Activated CD8-positive, alpha-beta T cell treated with anti-CD3 and anti-CD28 coated beads for 36 hours (primary cell): ENCODE measurements around the gene TMEM182. TPM values are rescaled to one million over a fixed set of nuclear protein-coding genes. Genes with fewer than 3 reads are reported as not detected.

ENCODE experiments used
- ATAC-seq: fragments of 200-7000 bp; cut with Tn5 transposase; one replicate; pipeline ENCODE4 v1.10.0; 2021; ENCODE audit warnings: mild to moderate bottlenecking, moderate library complexity
- CTCF ChIA-PET: fragments of 350-600 bp; sonication (Branson Sonifier 250); formaldehyde crosslinking; loops from one replicate; lab custom pipeline; 2021; ENCODE audit warnings: antibody characterized with exemption; lab: Charles Lee
- POLR2A ChIA-PET: fragments of 350-600 bp; sonication (Branson Sonifier 250); formaldehyde crosslinking; loops from one replicate; lab custom pipeline; 2021; ENCODE audit warnings: antibody characterized with exemption; lab: Charles Lee
- DNase-seq: peaks from one replicate; pipeline ENCODE4 v3.0.0-alpha.2; 2020
- H3K27ac Mint-ChIP-seq: one replicate; pipeline ENCODE4 v1.8.0; 2021; ENCODE audit warnings: mild to moderate bottlenecking, mixed read lengths
- H3K27me3 Mint-ChIP-seq: one replicate; pipeline ENCODE4 v1.8.0; 2021; ENCODE audit warnings: mixed read lengths
- H3K36me3 Mint-ChIP-seq: one replicate; pipeline ENCODE4 v1.8.0; 2021; ENCODE audit warnings: low read depth, mixed read lengths
- H3K4me1 Mint-ChIP-seq: one replicate; pipeline ENCODE4 v1.8.0; 2021; ENCODE audit warnings: low read depth, mixed read lengths
- H3K4me3 Mint-ChIP-seq: one replicate; pipeline ENCODE4 v1.8.0; 2021; ENCODE audit warnings: mild to moderate bottlenecking, moderate library complexity, mixed read lengths
- H3K9me3 Mint-ChIP-seq: one replicate; pipeline ENCODE4 v1.8.0; 2021; ENCODE audit warnings: mixed read lengths
- intact Hi-C: fragments of 100-400 bp; cut with micrococcal nuclease; formaldehyde crosslinking; loops from one replicate; pipeline ENCODE4 v1.10.0; 2022
- total RNA-seq, 2 experiments: library from RNA; stranded (reverse); gene quantifications; one replicate each; pipeline ENCODE4 v1.2.3, GENCODE V29; 2021
- TF ChIP-seq, protein P1 (sequence below): fragments of 200-600 bp; IDR thresholded peaks from one replicate; pipeline ENCODE4 v1.8.0; 2022; ENCODE audit warnings: antibody characterized with exemption, mild to moderate bottlenecking

The TMEM182 gene
- total RNA-seq, 2 experiments from 2014 or later, result 4.4 to 5.3 TPM

GRCh38 chr2:102788885-102789260 lies 27.0 kb downstream of the TMEM182 start:
- TF ChIP-seq, protein P1, sequence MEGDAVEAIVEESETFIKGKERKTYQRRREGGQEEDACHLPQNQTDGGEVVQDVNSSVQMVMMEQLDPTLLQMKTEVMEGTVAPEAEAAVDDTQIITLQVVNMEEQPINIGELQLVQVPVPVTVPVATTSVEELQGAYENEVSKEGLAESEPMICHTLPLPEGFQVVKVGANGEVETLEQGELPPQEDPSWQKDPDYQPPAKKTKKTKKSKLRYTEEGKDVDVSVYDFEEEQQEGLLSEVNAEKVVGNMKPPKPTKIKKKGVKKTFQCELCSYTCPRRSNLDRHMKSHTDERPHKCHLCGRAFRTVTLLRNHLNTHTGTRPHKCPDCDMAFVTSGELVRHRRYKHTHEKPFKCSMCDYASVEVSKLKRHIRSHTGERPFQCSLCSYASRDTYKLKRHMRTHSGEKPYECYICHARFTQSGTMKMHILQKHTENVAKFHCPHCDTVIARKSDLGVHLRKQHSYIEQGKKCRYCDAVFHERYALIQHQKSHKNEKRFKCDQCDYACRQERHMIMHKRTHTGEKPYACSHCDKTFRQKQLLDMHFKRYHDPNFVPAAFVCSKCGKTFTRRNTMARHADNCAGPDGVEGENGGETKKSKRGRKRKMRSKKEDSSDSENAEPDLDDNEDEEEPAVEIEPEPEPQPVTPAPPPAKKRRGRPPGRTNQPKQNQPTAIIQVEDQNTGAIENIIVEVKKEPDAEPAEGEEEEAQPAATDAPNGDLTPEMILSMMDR, result no peak
- ATAC-seq, result no peak
- Mint-ChIP-seq H3K27me3 (no peaks in the 10 kb centered on the region), H3K4me1 (peaks cover 2% of the 10 kb centered on the region), H3K36me3 (peaks cover 11% of the 10 kb centered on the region), H3K27ac (no peak overlapping the region), H3K4me3 (no peak overlapping the region), H3K9me3 (no peaks in the 10 kb centered on the region)
- POLR2A ChIA-PET, result no interaction called here
- CTCF ChIA-PET, result interaction anchor here (1.5 to 1.8 kb wide), 2 partner anchors 17 to 35 kb away, joined by 5 to 7 read pairs; no protein-coding TSS in a partner anchor
- intact Hi-C loops, result no loop called here
- no peak for DNase-seq

DNA sequence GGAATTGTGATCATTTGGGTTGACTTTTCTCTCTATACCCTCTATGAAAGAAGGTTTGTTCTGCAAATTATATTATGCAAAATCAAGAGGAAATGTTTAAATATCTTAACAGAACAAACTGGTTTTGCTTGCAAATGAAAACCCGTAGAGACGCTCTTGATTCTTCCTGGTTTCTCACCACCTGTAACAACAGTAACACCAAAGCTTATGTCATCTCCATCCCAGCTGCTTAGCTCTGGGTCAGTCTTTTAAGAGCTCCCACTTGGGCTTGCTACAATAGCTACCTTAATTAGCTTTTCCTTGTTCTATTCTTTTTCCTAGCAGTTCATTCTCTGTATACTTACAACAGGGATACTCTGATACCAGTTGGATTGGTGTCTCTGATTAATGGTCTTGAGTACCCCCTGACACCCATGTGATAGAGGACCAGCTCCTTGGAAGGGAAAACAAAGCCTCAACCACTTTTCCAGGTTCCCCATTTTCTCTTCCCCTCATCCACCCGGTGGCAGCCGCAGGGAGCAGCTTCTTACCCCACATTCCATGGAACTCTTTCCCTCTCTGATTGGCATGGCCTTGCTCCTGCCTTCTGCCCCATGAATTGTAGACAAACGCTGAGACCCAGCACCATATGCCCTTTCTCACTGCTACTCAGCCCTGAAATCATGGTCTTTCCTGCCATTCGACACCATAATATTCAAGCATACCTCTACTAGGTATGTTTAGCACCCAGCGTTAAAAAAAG lies 27.7 kb downstream of the TMEM182 start:
- Mint-ChIP-seq H3K36me3 (peaks cover 13% of the 10 kb centered on the region), H3K27me3 (no peaks in the 10 kb centered on the region), H3K27ac (no peak overlapping the region), H3K4me1 (peaks cover 2% of the 10 kb centered on the region), H3K4me3 (no peak overlapping the region), H3K9me3 (no peaks in the 10 kb centered on the region)
- ChIA-PET CTCF (interaction anchor here (1.5 to 1.8 kb wide), 2 partner anchors 16 to 36 kb away, joined by 5 to 7 read pairs; no protein-coding TSS in a partner anchor), POLR2A (no interaction called here)
- ATAC-seq, result no peak
- TF ChIP-seq, protein P1, result no peak
- DNase-seq, result no peak
- intact Hi-C loops, result no loop called here

DNA sequence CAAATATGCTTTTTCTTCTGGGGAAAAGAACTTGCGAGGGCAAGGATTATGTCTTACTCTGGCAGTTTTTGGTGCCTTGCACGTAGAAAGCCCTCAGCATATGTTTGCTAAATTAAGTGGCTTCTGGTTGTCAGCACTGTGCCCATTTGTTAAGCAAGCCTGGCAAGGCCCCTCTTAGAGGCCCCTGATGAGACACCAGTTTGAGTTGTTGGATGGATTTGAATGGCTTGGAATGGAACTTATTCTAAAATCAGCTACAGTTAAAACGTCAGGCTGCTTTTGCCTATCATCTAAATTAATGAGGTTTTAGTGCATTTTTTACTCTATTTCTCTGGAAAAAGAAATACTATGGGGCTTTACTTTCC lies 28.2 kb downstream of the TMEM182 start:
- H3K36me3 Mint-ChIP-seq, result peaks cover 13% of the 10 kb centered on the region
- ATAC-seq (no peak), DNase-seq (no peak)
- no peaks in the 10 kb centered on the region for H3K27me3 Mint-ChIP-seq
- H3K27ac Mint-ChIP-seq, result no peak overlapping the region
- H3K4me1 Mint-ChIP-seq, result peaks cover 2% of the 10 kb centered on the region
- POLR2A ChIA-PET, result no interaction called here
- intact Hi-C loops, result no loop called here
- CTCF ChIA-PET, result interaction anchor here (1.8 kb wide), 1 partner anchor 36 kb away, joined by 5 read pairs; no protein-coding TSS in a partner anchor
- H3K4me3 Mint-ChIP-seq, result no peak overlapping the region
- TF ChIP-seq, protein P1, result no peak
- H3K9me3 Mint-ChIP-seq, result no peaks in the 10 kb centered on the region

DNA sequence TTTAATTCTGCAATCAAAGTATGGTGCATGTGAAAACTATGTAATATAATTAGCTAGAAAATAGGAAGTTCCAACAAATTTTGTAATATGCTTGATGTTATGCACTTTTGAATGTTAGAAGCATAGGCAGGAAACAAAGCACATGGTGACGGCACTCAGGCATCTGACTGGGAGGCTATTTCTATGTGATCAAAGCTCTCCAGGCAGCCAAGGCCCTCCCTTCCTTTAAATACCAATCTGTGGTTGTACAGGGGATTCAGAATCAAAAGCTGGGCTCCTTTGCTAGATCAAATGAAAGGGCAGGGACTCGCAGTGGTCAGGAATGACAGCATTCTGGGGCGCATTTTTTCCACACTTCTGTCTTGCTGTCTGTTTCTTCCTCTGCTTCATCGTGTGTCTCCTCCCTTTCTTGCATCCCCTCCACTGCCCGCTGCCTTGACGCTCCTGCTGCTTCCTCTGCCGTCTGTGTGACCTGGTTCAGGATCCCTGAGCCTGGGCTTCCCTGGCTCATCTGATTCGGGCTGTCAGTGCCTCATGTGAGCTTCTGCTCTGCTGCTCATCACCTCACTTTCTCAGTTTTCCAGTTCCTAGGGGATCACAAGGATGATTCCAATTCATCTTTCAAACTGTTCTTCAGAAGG lies 30.9 kb downstream of the TMEM182 start:
- peaks cover 6% of the 10 kb centered on the region for H3K36me3 Mint-ChIP-seq
- no peak overlapping the region for H3K4me3 Mint-ChIP-seq
- TF ChIP-seq, protein P1, result no peak
- no peaks in the 10 kb centered on the region for H3K9me3 Mint-ChIP-seq
- ChIA-PET POLR2A (no interaction called here), CTCF (interaction anchor here (1.4 kb wide), 1 partner anchor 13 kb away, joined by 9 read pairs; no protein-coding TSS in a partner anchor)
- H3K4me1 Mint-ChIP-seq, result peaks cover 2% of the 10 kb centered on the region
- H3K27me3 Mint-ChIP-seq, result no peaks in the 10 kb centered on the region
- DNase-seq, result no peak
- H3K27ac Mint-ChIP-seq, result no peak overlapping the region
- no peak for ATAC-seq
- intact Hi-C loops, result no loop called here

- Mint-ChIP-seq H3K27ac (no peak overlapping the region), H3K9me3 (peaks cover 17% of the 10 kb centered on the region), H3K4me3 (no peak overlapping the region), H3K36me3 (peaks cover 32% of the 10 kb centered on the region), H3K27me3 (no peaks in the 10 kb centered on the region), H3K4me1 (peaks cover 2% of the 10 kb centered on the region)
- DNase-seq, result no peak
- TF ChIP-seq, protein P1, result no peak
- POLR2A ChIA-PET, result no interaction called here
- CTCF ChIA-PET, result no interaction called here
- intact Hi-C loops, result no loop called here
- no peak for ATAC-seq
Observed at GRCh38 chr2:102795641-102796040, 33.8 kb downstream of the TMEM182 start.
